OCI-LY3 (cell line): ENCODE measurements around the gene SERTAD3.

ENCODE experiments used
- H2AFZ ChIP-seq: fragments of 200-600, 300-600 bp; shearing (Covaris generic); 2 replicates; pipeline ENCODE4 v1.6.0; 2014; ENCODE audit warnings: antibody characterized with exemption, low read depth, low read length
- H3K27ac ChIP-seq: fragments of 200-600, 300-600 bp; sonication (generic); 2 replicates; pipeline ENCODE4 v1.5.1; 2014; ENCODE audit warnings: mild to moderate bottlenecking, low read length, moderate library complexity, mixed read lengths
- H3K27me3 ChIP-seq: fragments of 200-600, 300-600 bp; sonication (generic); 2 replicates; pipeline ENCODE4 v1.6.1; 2014; ENCODE audit warnings: low read depth, low read length, mixed read lengths
- H3K36me3 ChIP-seq: fragments of 200-600, 300-600 bp; sonication (generic); replicated peaks from 2 replicates; pipeline ENCODE3; 2014; ENCODE audit warnings: low read depth, low read length, mixed read lengths
- H3K4me1 ChIP-seq: fragments of 300-600, 200-600 bp; sonication (generic); 2 replicates; pipeline ENCODE4 v1.6.1; 2014; ENCODE audit warnings: low read length, mixed read lengths
- H3K4me2 ChIP-seq: fragments of 200-600, 300-600 bp; sonication (generic); 2 replicates; pipeline ENCODE4 v1.6.1; 2014; ENCODE audit warnings: low read length, mixed read lengths
- H3K4me3 ChIP-seq: fragments of 300-600, 200-600 bp; sonication (generic); 2 replicates; pipeline ENCODE4 v1.5.1; 2014; ENCODE audit warnings: antibody characterized with exemption, mild to moderate bottlenecking, low read length, moderate library complexity
- H3K79me2 ChIP-seq: fragments of 300-600, 200-600 bp; shearing (Covaris generic); 2 replicates; pipeline ENCODE4 v1.6.1; 2014; ENCODE audit warnings: mild to moderate bottlenecking, low read length, mixed read lengths
- H3K9ac ChIP-seq: fragments of 300-600, 200-600 bp; shearing (Covaris generic); 2 replicates; pipeline ENCODE4 v1.6.0; 2014; ENCODE audit warnings: mild to moderate bottlenecking, low read length, moderate library complexity
- H3K9me3 ChIP-seq: fragments of 200-600, 300-600 bp; shearing (Covaris generic); 2 replicates; pipeline ENCODE4 v1.6.1; 2014; ENCODE audit warnings: low read length, mixed read lengths; ENCODE audit not compliant: insufficient read depth
- H4K20me1 ChIP-seq: fragments of 200-600, 300-600 bp; sonication (generic); 2 replicates; pipeline ENCODE4 v1.6.1; 2016; ENCODE audit warnings: low read length, mixed read lengths; ENCODE audit not compliant: insufficient read depth
- CTCF ChIP-seq: fragments of 200-600, 300-600 bp; sonication (generic); IDR thresholded peaks from 2 replicates; pipeline ENCODE4 v1.5.1; 2014; ENCODE audit warnings: antibody characterized with exemption, low read length, low read depth
- EZH2phosphoT487 ChIP-seq: fragments of 200-600 bp; shearing (Covaris generic); IDR thresholded peaks from 2 replicates; pipeline ENCODE4 v1.6.1; 2018; ENCODE audit warnings: antibody characterized with exemption, mixed run types, low read depth

SERTAD3 gene

GRCh38 chr19:40444000-40444824 lies at the start of gene SERTAD3:
SERTAD3 (minus strand) TSS chr19:40444335; CDS start chr19:40442080, 2,255 bp downstream.
- Histone ChIP-seq H3K36me3 (peaks cover 29% of the 10 kb centered on the region), H3K27ac (peak within 1 kb of the TSS; percentile 93), H2AFZ (peak within 1 kb of the TSS; percentile 94), H3K27me3 (no peaks in the 10 kb centered on the region), H3K79me2 (peaks cover 31% of the 10 kb centered on the region), H3K4me3 (peak within 1 kb of the TSS; percentile 96), H3K9ac (peak within 1 kb of the TSS; percentile 100), H4K20me1 (peaks cover 29% of the 10 kb centered on the region), H3K9me3 (no peaks in the 10 kb centered on the region), H3K4me2 (peak within 1 kb of the TSS; percentile 83), H3K4me1 (peaks cover 6% of the 10 kb centered on the region)
- TF ChIP-seq EZH2phosphoT487 (no peak), CTCF (no peak)

GRCh38 chr19:40493778-40494177 lies 49.6 kb upstream of the SERTAD3 start:
- Histone ChIP-seq H3K27me3 (peaks cover 11% of the 10 kb centered on the region), H3K4me2 (no peak overlapping the region), H3K36me3 (no peaks in the 10 kb centered on the region), H3K4me3 (no peak overlapping the region), H3K27ac (no peak overlapping the region), H2AFZ (no peak overlapping the region), H3K79me2 (no peaks in the 10 kb centered on the region), H3K4me1 (no peaks in the 10 kb centered on the region), H4K20me1 (no peaks in the 10 kb centered on the region), H3K9me3 (no peaks in the 10 kb centered on the region), H3K9ac (no peak overlapping the region)
- TF ChIP-seq EZH2phosphoT487 (no peak), CTCF (no peak)

- Histone ChIP-seq H3K79me2 (no peaks in the 10 kb centered on the region), H3K36me3 (no peaks in the 10 kb centered on the region), H2AFZ (no peak overlapping the region), H3K9ac (no peak overlapping the region), H3K27me3 (peaks cover 11% of the 10 kb centered on the region), H3K4me1 (no peaks in the 10 kb centered on the region), H3K9me3 (no peaks in the 10 kb centered on the region), H3K4me2 (no peak overlapping the region), H3K4me3 (no peak overlapping the region), H4K20me1 (no peaks in the 10 kb centered on the region), H3K27ac (no peak overlapping the region)
- TF ChIP-seq EZH2phosphoT487 (no peak), CTCF (no peak)
These were observed 48.1 kb upstream of the SERTAD3 start for GRCh38 chr19:40492274-40492673.

GRCh38 chr19:40489882-40490230 lies 45.7 kb upstream of the SERTAD3 start:
- Histone ChIP-seq H4K20me1 (no peaks in the 10 kb centered on the region), H3K79me2 (no peaks in the 10 kb centered on the region), H2AFZ (no peak overlapping the region), H3K9me3 (no peaks in the 10 kb centered on the region), H3K4me2 (no peak overlapping the region), H3K27me3 (peaks cover 10% of the 10 kb centered on the region), H3K9ac (no peak overlapping the region), H3K36me3 (no peaks in the 10 kb centered on the region), H3K27ac (no peak overlapping the region), H3K4me3 (no peak overlapping the region), H3K4me1 (no peaks in the 10 kb centered on the region)
- TF ChIP-seq EZH2phosphoT487 (no peak), CTCF (no peak)
